GM21390 (cell line): Measurements from ENCODE around the gene GAGE2A.
"Not testable (repeated sequence)": the region's sequence is repeated elsewhere in the genome, so short reads cannot be mapped to it uniquely, and the experiment has no call there.

ENCODE experiments used
- ATAC-seq: cut with Tn5 transposase; IDR thresholded peaks from one replicate; pipeline ENCODE4 v1.9.1; 2021; ENCODE audit not compliant: unreplicated experiment

GAGE2A gene, protein sequence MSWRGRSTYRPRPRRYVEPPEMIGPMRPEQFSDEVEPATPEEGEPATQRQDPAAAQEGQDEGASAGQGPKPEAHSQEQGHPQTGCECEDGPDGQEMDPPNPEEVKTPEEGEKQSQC

GRCh38 chrX:49589196-49589595 lies at the start of gene GAGE2A:
Gene GAGE2A (plus strand): TSS chrX:49589496. CDS start chrX:49590651, 1,155 bp downstream.
- ATAC-seq, result not testable (repeated sequence)

DNA sequence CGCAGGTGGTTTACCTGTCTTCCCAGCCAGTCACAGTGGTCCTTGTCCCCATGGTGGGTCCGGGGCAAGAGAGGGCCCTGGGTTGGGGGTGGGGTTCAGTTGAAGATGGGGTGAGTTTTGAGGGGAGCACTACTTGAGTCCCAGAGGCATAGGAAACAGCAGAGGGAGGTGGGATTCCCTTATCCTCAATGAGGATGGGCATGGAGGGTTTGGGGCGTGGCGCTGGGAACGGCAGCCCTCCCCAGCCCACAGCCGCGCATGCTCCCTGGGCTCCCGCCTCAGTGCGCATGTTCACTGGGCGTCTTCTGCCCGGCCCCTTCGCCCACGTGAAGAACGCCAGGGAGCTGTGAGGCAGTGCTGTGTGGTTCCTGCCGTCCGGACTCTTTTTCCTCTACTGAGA lies 47.9 kb upstream of the GAGE2A start, which contains the start of gene GAGE12D:
Gene GAGE12D (plus strand): TSS at position 301 of the 400 bp plus-strand sequence. CDS start 1,155 bp downstream, outside the sequence.
- ATAC-seq, result not testable (repeated sequence)

DNA sequence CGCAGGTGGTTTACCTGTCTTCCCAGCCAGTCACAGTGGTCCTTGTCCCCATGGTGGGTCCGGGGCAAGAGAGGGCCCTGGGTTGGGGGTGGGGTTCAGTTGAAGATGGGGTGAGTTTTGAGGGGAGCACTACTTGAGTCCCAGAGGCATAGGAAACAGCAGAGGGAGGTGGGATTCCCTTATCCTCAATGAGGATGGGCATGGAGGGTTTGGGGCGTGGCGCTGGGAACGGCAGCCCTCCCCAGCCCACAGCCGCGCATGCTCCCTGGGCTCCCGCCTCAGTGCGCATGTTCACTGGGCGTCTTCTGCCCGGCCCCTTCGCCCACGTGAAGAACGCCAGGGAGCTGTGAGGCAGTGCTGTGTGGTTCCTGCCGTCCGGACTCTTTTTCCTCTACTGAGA lies 38.3 kb upstream of the GAGE2A start, which contains the start of gene GAGE12E:
Gene GAGE12E (plus strand): TSS at position 301 of the 400 bp plus-strand sequence. CDS start 1,155 bp downstream, outside the sequence.
- not testable (repeated sequence) for ATAC-seq

GRCh38 chrX:49560542-49560941 lies 28.8 kb upstream of the GAGE2A start, which contains the start of gene GAGE12F:
Gene GAGE12F (plus strand): TSS chrX:49560842. CDS start chrX:49561997, 1,155 bp downstream.
- not testable (repeated sequence) for ATAC-seq

DNA sequence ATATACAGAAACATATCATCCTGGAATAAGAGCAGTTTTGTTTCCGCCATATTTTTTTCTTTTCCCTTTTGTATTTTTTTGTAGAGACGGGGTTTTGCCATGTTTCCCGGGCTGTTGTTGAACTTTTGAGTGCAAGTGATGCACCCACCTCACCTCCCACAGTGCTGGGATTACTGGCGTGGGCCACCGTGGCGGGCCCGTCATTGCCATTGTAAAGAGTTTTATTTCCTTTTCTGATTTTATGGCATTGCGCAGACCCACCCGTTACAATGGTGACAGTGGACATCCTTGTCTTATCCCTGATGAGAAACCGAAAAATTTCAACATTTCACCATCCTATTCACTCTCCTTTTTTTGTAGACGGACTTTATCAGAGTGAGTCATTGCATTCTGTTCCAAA lies 20.6 kb upstream of the GAGE2A start:
- not testable (repeated sequence) for ATAC-seq

DNA sequence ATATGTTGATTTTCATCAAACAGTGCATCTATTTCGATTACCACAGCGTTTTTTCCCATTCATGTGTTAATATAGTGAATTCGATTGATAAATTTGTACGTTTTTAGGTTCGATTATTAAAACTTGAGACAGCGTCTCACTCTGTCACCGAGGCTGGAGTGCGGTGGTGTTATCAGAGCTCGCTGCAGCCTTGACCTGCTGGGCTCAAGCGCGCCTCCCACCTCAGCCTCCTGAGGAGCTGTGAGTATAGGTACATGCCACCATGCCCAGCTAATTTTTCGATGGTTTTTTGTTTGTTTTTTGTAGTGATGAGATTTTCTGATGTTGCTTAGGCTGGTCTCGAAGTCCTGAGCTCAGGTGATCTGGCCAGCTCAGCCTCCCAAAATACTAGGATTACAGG lies 20.1 kb upstream of the GAGE2A start:
- not testable (repeated sequence) for ATAC-seq

DNA sequence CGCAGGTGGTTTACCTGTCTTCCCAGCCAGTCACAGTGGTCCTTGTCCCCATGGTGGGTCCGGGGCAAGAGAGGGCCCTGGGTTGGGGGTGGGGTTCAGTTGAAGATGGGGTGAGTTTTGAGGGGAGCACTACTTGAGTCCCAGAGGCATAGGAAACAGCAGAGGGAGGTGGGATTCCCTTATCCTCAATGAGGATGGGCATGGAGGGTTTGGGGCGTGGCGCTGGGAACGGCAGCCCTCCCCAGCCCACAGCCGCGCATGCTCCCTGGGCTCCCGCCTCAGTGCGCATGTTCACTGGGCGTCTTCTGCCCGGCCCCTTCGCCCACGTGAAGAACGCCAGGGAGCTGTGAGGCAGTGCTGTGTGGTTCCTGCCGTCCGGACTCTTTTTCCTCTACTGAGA lies 19.2 kb upstream of the GAGE2A start, which contains the start of gene GAGE12G:
Gene GAGE12G (plus strand): TSS at position 301 of the 400 bp plus-strand sequence. CDS start 1,155 bp downstream, outside the sequence.
- not testable (repeated sequence) for ATAC-seq

- not testable (repeated sequence) for ATAC-seq
These were observed 9.6 kb upstream of the GAGE2A start, which contains the start of gene GAGE12H for GRCh38 chrX:49579649-49580048. Gene GAGE12H (plus strand): TSS chrX:49579949. CDS start chrX:49581104, 1,155 bp downstream.

DNA sequence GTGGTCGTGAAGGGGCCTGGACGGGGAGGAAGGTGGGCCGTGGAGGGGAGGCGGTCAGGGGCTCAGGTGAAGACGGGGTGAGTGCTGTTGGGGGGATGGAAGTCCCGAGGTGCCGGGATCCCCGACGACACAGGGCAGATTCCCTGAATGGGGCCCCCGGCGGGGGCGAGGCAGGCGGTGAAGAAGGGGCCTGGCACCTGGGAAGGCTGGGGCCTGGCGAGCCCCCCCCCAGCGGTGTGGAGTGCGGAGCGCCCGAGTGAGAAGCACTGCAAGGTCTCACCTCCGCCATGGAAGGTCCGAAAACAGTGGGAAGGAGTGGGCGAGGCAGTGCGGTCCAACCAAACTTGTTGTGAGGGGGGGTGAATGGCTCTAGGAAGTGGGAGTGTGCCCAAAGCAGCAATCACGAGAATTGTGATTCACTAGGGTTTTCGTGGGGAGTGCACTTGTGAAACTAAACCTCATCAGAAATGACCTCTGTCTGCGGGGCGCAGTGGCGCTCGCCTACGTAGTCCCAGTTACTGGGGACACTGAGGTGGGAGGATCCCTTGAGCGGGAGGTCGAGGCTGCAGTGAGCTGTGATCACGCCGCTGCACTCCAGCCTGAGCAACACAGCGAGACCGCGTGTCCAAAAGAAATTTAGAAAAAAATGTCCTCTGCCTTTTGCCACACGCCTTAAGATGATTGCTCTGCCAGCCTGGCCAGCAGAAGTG lies 628 bp downstream of the GAGE2A start:
- not testable (repeated sequence) for ATAC-seq

- ATAC-seq, result not testable (repeated sequence)
These were observed 1.2 kb downstream of the GAGE2A start for GRCh38 chrX:49590488-49590887.

DNA sequence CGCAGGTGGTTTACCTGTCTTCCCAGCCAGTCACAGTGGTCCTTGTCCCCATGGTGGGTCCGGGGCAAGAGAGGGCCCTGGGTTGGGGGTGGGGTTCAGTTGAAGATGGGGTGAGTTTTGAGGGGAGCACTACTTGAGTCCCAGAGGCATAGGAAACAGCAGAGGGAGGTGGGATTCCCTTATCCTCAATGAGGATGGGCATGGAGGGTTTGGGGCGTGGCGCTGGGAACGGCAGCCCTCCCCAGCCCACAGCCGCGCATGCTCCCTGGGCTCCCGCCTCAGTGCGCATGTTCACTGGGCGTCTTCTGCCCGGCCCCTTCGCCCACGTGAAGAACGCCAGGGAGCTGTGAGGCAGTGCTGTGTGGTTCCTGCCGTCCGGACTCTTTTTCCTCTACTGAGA lies 9.4 kb downstream of the GAGE2A start, which contains the start of gene GAGE1:
Gene GAGE1 (plus strand): TSS at position 301 of the 400 bp plus-strand sequence. CDS start 1,155 bp downstream, outside the sequence.
- not testable (repeated sequence) for ATAC-seq

DNA sequence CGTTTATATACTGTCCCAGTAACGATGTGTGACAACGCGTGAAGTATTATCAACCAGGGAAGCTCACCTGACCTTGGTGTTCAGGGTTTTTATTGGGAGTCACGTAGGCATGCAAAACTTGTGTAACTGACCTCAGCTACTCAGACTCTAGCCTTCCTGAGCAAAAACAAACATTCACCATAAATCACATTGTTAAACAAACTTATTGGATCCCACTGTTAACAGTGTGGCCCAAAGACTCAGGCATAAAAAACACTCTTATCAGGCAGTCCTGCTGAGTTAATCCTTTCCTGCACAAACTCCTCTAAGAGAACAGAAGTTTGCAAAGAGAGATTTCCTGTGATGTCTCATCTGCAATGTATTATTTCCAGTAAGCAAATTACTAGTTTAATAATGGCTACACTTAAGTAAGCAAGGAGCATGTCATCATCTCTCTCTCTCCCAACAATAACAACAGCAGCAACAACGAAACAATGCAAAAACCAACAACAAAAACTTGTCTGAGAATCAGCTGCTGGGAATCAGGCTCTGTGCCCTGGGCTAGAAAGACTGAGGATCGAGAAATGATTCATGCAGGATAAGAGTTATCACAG lies 21.5 kb downstream of the GAGE2A start:
- no peak for ATAC-seq

DNA sequence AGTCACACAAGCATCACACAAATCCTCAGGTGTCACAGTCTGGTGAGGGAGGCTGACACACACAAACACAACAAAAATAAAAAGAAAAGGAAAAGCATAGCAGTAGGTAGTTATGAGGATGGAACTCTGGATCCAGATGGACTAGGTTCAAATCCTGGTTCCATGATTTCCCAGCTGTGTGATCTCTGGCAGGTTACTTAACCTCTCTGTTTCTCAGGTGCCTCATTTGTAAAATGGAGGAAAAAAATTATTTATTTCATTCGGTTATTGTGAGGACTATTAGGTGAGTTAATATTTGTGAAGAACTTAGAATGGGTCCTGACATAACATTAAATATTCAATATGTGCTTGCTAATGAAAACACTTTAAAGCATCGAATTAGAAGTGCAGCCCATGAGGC lies 29.3 kb downstream of the GAGE2A start:
- ATAC-seq, result no peak

DNA sequence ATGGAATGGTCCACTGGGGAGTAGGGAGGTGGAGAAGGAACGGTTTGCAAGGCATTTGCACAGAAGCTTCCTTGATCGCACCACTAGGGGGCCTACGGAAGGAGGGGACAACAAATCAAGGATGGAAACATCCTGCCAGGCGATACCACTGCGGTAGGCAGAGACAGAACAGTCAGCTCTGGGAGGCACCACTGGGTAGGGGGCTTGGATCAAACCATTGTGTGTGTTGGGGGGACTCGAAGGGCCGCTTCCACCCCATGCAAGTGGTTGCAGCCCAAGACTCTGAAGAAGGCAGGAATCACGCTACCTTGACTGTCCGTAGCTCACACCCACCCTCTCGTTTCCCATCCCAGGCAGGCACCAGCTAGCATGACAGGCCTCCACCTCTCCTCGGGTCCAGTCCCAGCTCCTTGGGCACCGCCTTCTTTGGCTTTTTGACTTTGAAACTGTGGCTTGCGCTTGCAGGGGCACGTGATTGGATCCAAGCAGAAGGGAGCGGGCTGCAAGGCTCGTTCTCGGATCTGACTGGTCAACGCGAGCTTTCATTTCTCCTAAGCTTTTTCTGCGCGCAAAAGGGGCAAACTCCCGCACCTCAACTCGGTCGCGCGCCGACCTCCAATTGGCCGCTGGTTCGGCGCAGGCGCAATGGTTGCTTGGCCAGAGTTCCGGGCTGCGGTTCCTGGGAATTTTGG lies 37.9 kb downstream of the GAGE2A start:
- ATAC-seq, result no peak

DNA sequence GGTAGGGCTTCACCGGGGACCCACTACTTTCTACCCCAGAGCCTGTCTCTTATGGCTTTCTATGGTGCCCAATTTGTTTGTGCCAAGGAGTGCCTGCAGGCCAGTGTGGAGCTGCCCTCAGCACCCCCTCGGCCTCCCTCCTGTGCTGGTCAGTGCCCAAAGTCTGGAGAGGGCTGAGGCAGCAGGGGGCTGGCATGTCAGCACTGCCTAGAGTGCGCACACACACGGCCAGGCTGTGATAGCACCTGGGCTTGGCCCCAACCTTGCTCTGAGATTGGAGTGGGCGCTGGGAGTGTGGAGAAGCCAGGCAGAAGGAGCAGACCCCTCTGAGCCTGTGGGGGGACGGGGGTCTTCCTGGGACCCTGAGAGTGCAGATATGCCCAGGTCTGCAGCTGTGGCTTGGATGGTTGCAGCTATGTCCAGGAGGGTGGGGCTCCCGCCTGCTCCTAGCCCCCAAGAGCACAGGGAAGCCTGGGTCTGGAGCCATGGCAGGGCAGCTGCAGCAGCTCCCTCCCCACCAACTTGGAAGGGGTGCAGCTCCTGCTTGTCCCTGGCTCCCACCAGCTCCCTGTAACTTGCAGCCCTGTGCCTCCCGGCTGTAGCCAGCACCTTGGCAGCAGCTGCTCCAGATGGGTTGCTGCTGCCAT lies 55.8 kb downstream of the GAGE2A start:
- ATAC-seq, result no peak
